Psoas muscle (tissue), 8 donors: ENCODE results near the gene ANKRD37. TPM values are rescaled to one million over a fixed set of nuclear protein-coding genes. Genes with fewer than 3 reads are reported as not detected.
A peak's percentile ranks its signal among the peaks of the same experiment; 100 is the strongest.

ENCODE experiments used
- ATAC-seq, 4 donors: fragments of 200-7000 bp; cut with Tn5 transposase; one replicate each; pipeline ENCODE4 v1.9.1; 2020; ENCODE audit warnings: moderate library complexity in 3 of 4, mild to moderate bottlenecking in 2 of 4
- DNase-seq, 2 donors: peaks; one replicate each; pipeline ENCODE4 v3.0.0-alpha.2; 2020
- H3K27ac ChIP-seq: fragments of 200-600 bp; one replicate; pipeline ENCODE4 v1.8.0; 2022
- H3K27me3 ChIP-seq, 3 donors: fragments of 200-600 bp in 1 of 3; one replicate each; pipeline versions ENCODE4 v1.6.1 to v1.8.0; 2013 to 2022; ENCODE audit warnings: low read length in 2 of 3, mild to moderate bottlenecking in 2 of 3, moderate library complexity in 1 of 3; ENCODE audit not compliant: insufficient read depth in 3 of 3
- H3K36me3 ChIP-seq, 2 donors: fragments of 200-600 bp in 1 of 2; one replicate each; pipeline versions ENCODE4 v1.6.1 to v1.8.0; 2013 to 2022; ENCODE audit warnings: low read depth in 1 of 2, mild to moderate bottlenecking in 1 of 2, moderate library complexity in 1 of 2; ENCODE audit not compliant: insufficient read depth in 1 of 2
- H3K4me1 ChIP-seq: fragments of 200-600 bp; one replicate; pipeline ENCODE4 v1.8.0; 2022
- H3K4me3 ChIP-seq: fragments of 200-600 bp; one replicate; pipeline ENCODE4 v1.8.0; 2022; ENCODE audit warnings: mild to moderate bottlenecking
- H3K9me3 ChIP-seq: fragments of 200-600 bp; one replicate; pipeline ENCODE4 v1.8.0; 2022
- WGBS, 3 donors: extraction: QIAGEN DNeasy Blood & Tissue Kit; methylation state at CpG; one replicate each; pipeline versions ENCODE4 v1.1.6 to v1.1.7; 2013; 5-methylcytosine and 5-hydroxymethylcytosine counted together
- intact Hi-C, 2 donors: fragments of 100-400 bp; cut with DNase I; formaldehyde crosslinking; loops; one replicate each; pipeline versions ENCODE4 v1.11.0 to v1.14.2; 2022
- polyA plus RNA-seq, 3 donors: library from polyadenylated mRNA; stranded (reverse); fragments of 200-250 nt; gene quantifications; one replicate each; pipeline ENCODE4 v1.2.3, GENCODE V29; 2013
- total RNA-seq, 4 donors: library from RNA; stranded (reverse); fragmentation: NEBNext Ultra II Directional in 2 of 4; extraction: Animal tissue kit (Norgen Biotek cat#: 25700) in 2 of 4; gene quantifications; one replicate each; pipeline versions ENCODE4 v1.2.1 to v1.2.4, GENCODE V29; 2021 to 2023
- TF ChIP-seq, protein P1 (sequence below): fragments of 200-600 bp; IDR thresholded peaks from one replicate; pipeline ENCODE4 v1.8.0; 2022; ENCODE audit warnings: antibody characterized with exemption
- donor health status: healthy with polysubstance abuse.
- donor health status: DM: no; HTN: no; CAD: no; lungs with moderate emphysema.
- donor health status: Bipolar disorder and iron deficiency.
- donor health status: healthy.
- donor health status: DM: yes; HTN: yes; CAD: no.
- donor health status: DM: no; HTN: no; CAD: no.
- donor health status: DM: no; HTN: no; CAD: no.
- donor health status: DM: yes; HTN: yes; CAD: no.

ANKRD37 gene
- total and polyA plus RNA-seq, 7 donors, result 6.9 to 31.2 (median 20.0) TPM

- Histone ChIP-seq H3K9me3 (no peaks in the 10 kb centered on the region), H3K36me3 (peaks cover 9 to 94% of the 10 kb centered on the region in 2 donors), H3K4me1 (peaks cover 6% of the 10 kb centered on the region), H3K4me3 (no peak overlapping the region), H3K27me3 (no peaks in the 10 kb centered on the region), H3K27ac (no peak overlapping the region)
- DNase-seq, result no peak
- intact Hi-C loops, result no loop called here
- TF ChIP-seq, protein P1, sequence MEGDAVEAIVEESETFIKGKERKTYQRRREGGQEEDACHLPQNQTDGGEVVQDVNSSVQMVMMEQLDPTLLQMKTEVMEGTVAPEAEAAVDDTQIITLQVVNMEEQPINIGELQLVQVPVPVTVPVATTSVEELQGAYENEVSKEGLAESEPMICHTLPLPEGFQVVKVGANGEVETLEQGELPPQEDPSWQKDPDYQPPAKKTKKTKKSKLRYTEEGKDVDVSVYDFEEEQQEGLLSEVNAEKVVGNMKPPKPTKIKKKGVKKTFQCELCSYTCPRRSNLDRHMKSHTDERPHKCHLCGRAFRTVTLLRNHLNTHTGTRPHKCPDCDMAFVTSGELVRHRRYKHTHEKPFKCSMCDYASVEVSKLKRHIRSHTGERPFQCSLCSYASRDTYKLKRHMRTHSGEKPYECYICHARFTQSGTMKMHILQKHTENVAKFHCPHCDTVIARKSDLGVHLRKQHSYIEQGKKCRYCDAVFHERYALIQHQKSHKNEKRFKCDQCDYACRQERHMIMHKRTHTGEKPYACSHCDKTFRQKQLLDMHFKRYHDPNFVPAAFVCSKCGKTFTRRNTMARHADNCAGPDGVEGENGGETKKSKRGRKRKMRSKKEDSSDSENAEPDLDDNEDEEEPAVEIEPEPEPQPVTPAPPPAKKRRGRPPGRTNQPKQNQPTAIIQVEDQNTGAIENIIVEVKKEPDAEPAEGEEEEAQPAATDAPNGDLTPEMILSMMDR, result no peak
- no peak for ATAC-seq
These were observed 20.3 kb downstream of the ANKRD37 start for GRCh38 chr4:185416955-185417354.

GRCh38 chr4:185421366-185422124 is 24.9 kb downstream of the ANKRD37 start:
- TF ChIP-seq, protein P1, result no peak
- Histone ChIP-seq H3K9me3 (no peaks in the 10 kb centered on the region), H3K36me3 (peaks cover 4 to 55% of the 10 kb centered on the region in 2 donors), H3K27ac (no peak overlapping the region), H3K27me3 (no peaks in the 10 kb centered on the region), H3K4me1 (peaks cover 35% of the 10 kb centered on the region), H3K4me3 (no peak overlapping the region)
- intact Hi-C loops, result no loop called here
- DNase-seq (no peak), ATAC-seq (no peak)
- 42 to 47% (median 45%) methylated on average over 2 of the region's 2 CpGs for WGBS, 3 donors

DNA sequence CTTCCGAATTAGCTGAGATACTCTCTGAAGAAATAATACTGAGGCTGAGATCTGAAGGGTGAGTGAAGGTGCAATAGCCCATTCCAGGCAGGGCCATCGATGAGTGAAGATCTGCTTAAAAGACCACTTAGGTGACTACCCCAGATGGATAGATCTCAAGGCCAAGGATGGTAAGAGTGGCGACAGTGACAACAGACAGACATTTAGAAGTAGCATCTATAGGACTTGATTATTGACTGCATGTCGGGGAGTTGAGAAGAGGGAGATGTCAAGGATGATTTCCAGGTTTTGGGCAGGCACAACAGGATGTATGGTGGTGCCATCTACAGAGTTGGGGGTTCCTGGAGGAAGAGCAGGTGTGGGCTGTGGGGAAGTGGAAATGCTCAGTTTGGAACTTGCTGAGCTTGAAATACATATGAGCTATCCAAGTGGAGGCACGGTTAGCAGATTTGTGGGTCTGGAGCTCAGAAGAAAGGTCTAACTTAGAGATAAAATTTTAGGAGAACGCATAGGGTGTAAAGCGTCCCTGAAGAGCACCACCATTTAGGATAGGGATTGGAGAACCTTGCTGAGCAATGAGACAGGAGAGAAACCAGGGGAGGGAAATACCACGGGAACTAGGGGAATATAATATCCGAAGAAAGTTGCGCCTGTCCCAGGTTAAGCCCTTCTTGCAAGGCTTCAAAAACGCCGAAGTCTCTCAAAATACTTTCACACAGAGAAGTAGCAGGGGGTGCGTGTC is 28.4 kb downstream of the ANKRD37 start:
- Histone ChIP-seq H3K27me3 (no peaks in the 10 kb centered on the region), H3K27ac (peak overlapping the region; percentile 96), H3K4me3 (peak overlapping the region; percentile 96), H3K9me3 (no peaks in the 10 kb centered on the region), H3K4me1 (peaks cover 35% of the 10 kb centered on the region), H3K36me3 (peaks cover 0 to 26% of the 10 kb centered on the region in 2 donors)
- TF ChIP-seq, protein P1, result no peak
- 10 to 14% (median 13%) methylated on average over 12 to 13 of the region's 13 CpGs for WGBS, 3 donors
- no peak for DNase-seq
- peak; percentile 48 to 69 (median 58) for ATAC-seq
- intact Hi-C loops, result loop anchor here (5.0 kb wide), 1 partner anchor 42 kb away; no protein-coding TSS in a partner anchor

GRCh38 chr4:185425647-185426352 is 29.2 kb downstream of the ANKRD37 start, which contains the start of gene UFSP2:
UFSP2 (minus strand) TSS chr4:185425964; CDS start chr4:185425868, 96 bp downstream.
- intact Hi-C loops, result loop anchor here (5.0 kb wide), 1 partner anchor 42 kb away; no protein-coding TSS in a partner anchor
- peak; percentile 95 to 97 (median 96) for ATAC-seq
- H3K4me1 ChIP-seq, result peaks cover 35% of the 10 kb centered on the region

More at GRCh38 chr4:185425647-185426352, 29.2 kb downstream of the ANKRD37 start, which contains the start of gene UFSP2:
- Histone ChIP-seq H3K9me3 (no peaks in the 10 kb centered on the region), H3K27me3 (no peaks in the 10 kb centered on the region), H3K27ac (peak within 1 kb of the TSS; percentile 96), H3K36me3 (peaks cover 0 to 19% of the 10 kb centered on the region in 2 donors), H3K4me3 (peak within 1 kb of the TSS; percentile 96)
- DNase-seq, result peak; percentile 89 to 95
- 0 to 1% (median 0%) methylated on average over 61 to 66 of the region's 66 CpGs for WGBS, 3 donors
- TF ChIP-seq, protein P1, result no peak
